IMR-90 (cell line): Measurements from ENCODE around the gene CD69. TPM values are rescaled to one million over a fixed set of nuclear protein-coding genes. Genes with fewer than 3 reads are reported as not detected.

Experiments used
- ATAC-seq: fragments of 200-7000 bp; cut with Tn5 transposase; 2 replicates; pipeline ENCODE4 v1.9.1; 2020; ENCODE audit warnings: low read depth, mild to moderate bottlenecking, moderate library complexity
- BruUV-seq: library from RNA; stranded (reverse); fragments of 400-500 nt; replicated peaks from 2 replicates; lab custom pipeline; 2021; lab: Mats Ljungman, UMichigan
- CTCF ChIA-PET: fragments of 300-600 bp; formaldehyde crosslinking; extraction: SDS; loops from one replicate; lab custom pipeline; 2021; ENCODE audit warnings: antibody characterized with exemption; lab: Yijun Ruan, JAX
- POLR2A ChIA-PET: fragments of 300-600 bp; sonication (Branson Sonifier 250); formaldehyde crosslinking; loops from one replicate; lab custom pipeline; 2022; ENCODE audit warnings: antibody characterized with exemption; ENCODE audit not compliant: unreplicated experiment; lab: Charles Lee
- DNase-seq: peaks from one replicate; pipeline ENCODE4 v3.0.0; 2013
- H2AFZ ChIP-seq: replicated peaks from 2 replicates; pipeline ENCODE3; 2013; ENCODE audit warnings: low read length, mild to moderate bottlenecking; ENCODE audit not compliant: poor library complexity
- H2AK5ac ChIP-seq: 2 replicates; pipeline ENCODE4 v1.6.1; 2013; ENCODE audit warnings: low read depth, low read length, inconsistent platforms
- H2AK9ac ChIP-seq: replicated peaks from 2 replicates; pipeline ENCODE3; 2013; ENCODE audit warnings: mild to moderate bottlenecking, low read depth, low read length, moderate library complexity; ENCODE audit not compliant: poor library complexity
- H2BK120ac ChIP-seq: 2 replicates; pipeline ENCODE4 v1.6.1; 2013; ENCODE audit warnings: low read depth, low read length, inconsistent platforms
- H2BK15ac ChIP-seq: 3 replicates; pipeline ENCODE4 v1.6.1; 2013; ENCODE audit warnings: low read depth, low read length, inconsistent platforms
- H2BK20ac ChIP-seq: 2 replicates; pipeline ENCODE4 v1.6.1; 2013; ENCODE audit warnings: low read depth, mild to moderate bottlenecking, inconsistent platforms, low read length, moderate library complexity
- H2BK5ac ChIP-seq: 2 replicates; pipeline ENCODE4 v1.6.1; 2013; ENCODE audit warnings: mild to moderate bottlenecking, low read depth, low read length, inconsistent platforms; ENCODE audit not compliant: poor library complexity, severe bottlenecking
- H3K14ac ChIP-seq: replicated peaks from 2 replicates; pipeline ENCODE4 v1.6.1; 2013; ENCODE audit warnings: low read depth, low read length, inconsistent platforms
- H3K18ac ChIP-seq: 2 replicates; pipeline ENCODE4 v1.6.1; 2013; ENCODE audit warnings: low read depth, low read length, control low read depth
- H3K23ac ChIP-seq: 2 replicates; pipeline ENCODE4 v1.6.1; 2013; ENCODE audit warnings: low read depth, low read length, inconsistent platforms
- H3K27ac ChIP-seq: 2 replicates; pipeline ENCODE4 v1.5.1; 2013; ENCODE audit warnings: mild to moderate bottlenecking, control low read depth, low read length; ENCODE audit not compliant: insufficient read depth
- H3K27me3 ChIP-seq: 2 replicates; pipeline ENCODE4 v1.6.1; 2013; ENCODE audit warnings: low read length; ENCODE audit not compliant: control insufficient read depth, insufficient read depth
- H3K36me3 ChIP-seq: 2 replicates; pipeline ENCODE4 v1.6.1; 2013; ENCODE audit warnings: low read length, mixed read lengths; ENCODE audit not compliant: control insufficient read depth, insufficient read depth
- H3K4ac ChIP-seq: 2 replicates; pipeline ENCODE4 v1.6.1; 2013; ENCODE audit warnings: low read depth, low read length, inconsistent platforms
- H3K4me1 ChIP-seq: 2 replicates; pipeline ENCODE4 v1.6.1; 2013; ENCODE audit warnings: low read length, mixed read lengths; ENCODE audit not compliant: control insufficient read depth, insufficient read depth
- H3K4me2 ChIP-seq: 2 replicates; pipeline ENCODE4 v1.6.1; 2013; ENCODE audit warnings: low read depth, mild to moderate bottlenecking, control low read depth, low read length, moderate library complexity
- H3K4me3 ChIP-seq: 2 replicates; pipeline ENCODE4 v1.5.1; 2013; ENCODE audit warnings: low read depth, mild to moderate bottlenecking, control low read depth, low read length, moderate library complexity; ENCODE audit not compliant: insufficient read depth
- H3K56ac ChIP-seq: 2 replicates; pipeline ENCODE4 v1.6.1; 2013; ENCODE audit warnings: low read length, inconsistent platforms; ENCODE audit not compliant: insufficient read depth; ENCODE audit errors: extremely low read depth
- H3K79me1 ChIP-seq, 2 experiments: 2 replicates each; pipeline ENCODE4 v1.6.1; 2013; ENCODE audit warnings: low read length in 2 of 2, inconsistent platforms in 1 of 2, low read depth in 1 of 2
- H3K9ac ChIP-seq: 2 replicates; pipeline ENCODE4 v1.6.1; 2013; ENCODE audit warnings: low read depth, low read length, control low read depth
- H3K9me1 ChIP-seq: 2 replicates; pipeline ENCODE4 v1.6.1; 2013; ENCODE audit warnings: low read length, inconsistent platforms; ENCODE audit not compliant: insufficient read depth
- H3K9me3 ChIP-seq: 2 replicates; pipeline ENCODE4 v1.6.1; 2013; ENCODE audit warnings: low read length; ENCODE audit not compliant: control insufficient read depth, insufficient read depth
- H4K20me1 ChIP-seq: 2 replicates; pipeline ENCODE4 v1.6.1; 2013; ENCODE audit warnings: low read length, inconsistent platforms; ENCODE audit not compliant: insufficient read depth
- H4K5ac ChIP-seq: 2 replicates; pipeline ENCODE4 v1.6.1; 2013; ENCODE audit warnings: mild to moderate bottlenecking, low read depth, low read length, control low read depth
- H4K8ac ChIP-seq, 2 experiments: 2 replicates each; pipeline ENCODE4 v1.6.1; 2013; ENCODE audit warnings: low read depth in 2 of 2, low read length in 2 of 2, control low read depth in 1 of 2, inconsistent platforms in 1 of 2
- H4K91ac ChIP-seq: 2 replicates; pipeline ENCODE4 v1.6.1; 2013; ENCODE audit warnings: low read depth, low read length, inconsistent platforms; ENCODE audit not compliant: insufficient read depth
- CTCF ChIP-seq: conservative IDR thresholded peaks from 2 replicates; pipeline ENCODE4 v1.5.1; 2012; ENCODE audit warnings: mild to moderate bottlenecking, low read depth, low read length, improper control_type of control experiment
- MAFK ChIP-seq: IDR thresholded peaks from 2 replicates; pipeline ENCODE4 v1.6.1; 2012; ENCODE audit warnings: low read depth, low read length, improper control_type of control experiment
- dilution Hi-C: fragments of 300-500 bp; cut with HindIII; formaldehyde crosslinking; loops from one replicate; pipeline ENCODE4 v1.14.3; 2018; ENCODE audit warnings: low sequenced_read_pairs; ENCODE audit not compliant: unreplicated experiment
- in situ Hi-C: fragments of 300-500 bp; cut with MboI; formaldehyde crosslinking; loops from 3 replicates; pipeline ENCODE4 v1.14.3; 2019; ENCODE audit warnings: low sequenced_read_pairs, inconsistent platforms, mixed read lengths
- intact Hi-C: fragments of 100-400 bp; cut with micrococcal nuclease; formaldehyde crosslinking; loops from 2 replicates; pipeline ENCODE4 v1.10.0; 2022
- polyA plus RNA-seq, 3 experiments: library from polyadenylated mRNA; depleted of rRNA; stranded (reverse); fragments of >200 nt; gene quantifications; 2 replicates each; pipeline ENCODE4 v1.2.3, GENCODE V29; 2012; ENCODE audit warnings: low replicate concordance in 1 of 3
- total RNA-seq: library from RNA; depleted of rRNA; stranded (reverse); fragments of >200 nt; gene quantifications from 2 replicates; pipeline ENCODE4 v1.2.3, GENCODE V29; 2012

Gene CD69
- total and polyA plus RNA-seq, 2 of the 4 experiments (the other 2 are of a cell fraction) = not detected

- no peak overlapping the region for H3K23ac ChIP-seq
- H3K9ac ChIP-seq = no peak overlapping the region
- H2AK5ac ChIP-seq = no peak overlapping the region
- ChIA-PET CTCF (interaction anchor here (0.6 kb wide), 1 partner anchor 486 kb away, joined by 3 read pairs; no protein-coding TSS in a partner anchor), POLR2A (no interaction called here)
- no peak overlapping the region for H3K27ac ChIP-seq
- H3K36me3 ChIP-seq = no peaks in the 10 kb centered on the region
- no TSS peak for BruUV-seq
- H3K4me2 ChIP-seq = no peak overlapping the region
- intact Hi-C loops = no loop called here
- no peak overlapping the region for H3K56ac ChIP-seq
- no peaks in the 10 kb centered on the region for H3K79me1 ChIP-seq
- no peak overlapping the region for H3K4ac ChIP-seq
- no peaks in the 10 kb centered on the region for H3K9me1 ChIP-seq
- no peak overlapping the region for H2BK5ac ChIP-seq
- no peak overlapping the region for H2BK120ac ChIP-seq
- no peak overlapping the region for H2BK15ac ChIP-seq
- no peak overlapping the region for H3K14ac ChIP-seq
- no peak overlapping the region for H4K8ac ChIP-seq
- no peak for ATAC-seq
- no peaks in the 10 kb centered on the region for H4K20me1 ChIP-seq
- TF ChIP-seq CTCF (no peak), MAFK (no peak)
- in situ Hi-C loops = no loop called here
- DNase-seq = no peak
- H4K5ac ChIP-seq = no peak overlapping the region
- no peaks in the 10 kb centered on the region for H3K9me3 ChIP-seq
- no peak overlapping the region for H3K4me3 ChIP-seq
- H2AK9ac ChIP-seq = no peak overlapping the region
- no peak overlapping the region for H2AFZ ChIP-seq
- no peaks in the 10 kb centered on the region for H3K4me1 ChIP-seq
- dilution Hi-C loops = no loop called here
- H3K27me3 ChIP-seq = no peaks in the 10 kb centered on the region; the same call in none of the 2 replicates
- H3K18ac ChIP-seq = no peak overlapping the region
- H4K91ac ChIP-seq = no peak overlapping the region
- no peak overlapping the region for H2BK20ac ChIP-seq
Measured at GRCh38 chr12:9729082-9729481, 31.6 kb downstream of the CD69 start.
